ENCODE data around the gene CSF3R. TPM values are rescaled to one million over a fixed set of nuclear protein-coding genes. Genes with fewer than 3 reads are reported as not detected.
A peak's percentile ranks its signal among the peaks of the same experiment; 100 is the strongest.

The CSF3R gene
- polyA plus RNA-seq, 1 of the 3 experiments (the other 2 are of a cell fraction) = not detected

DNA sequence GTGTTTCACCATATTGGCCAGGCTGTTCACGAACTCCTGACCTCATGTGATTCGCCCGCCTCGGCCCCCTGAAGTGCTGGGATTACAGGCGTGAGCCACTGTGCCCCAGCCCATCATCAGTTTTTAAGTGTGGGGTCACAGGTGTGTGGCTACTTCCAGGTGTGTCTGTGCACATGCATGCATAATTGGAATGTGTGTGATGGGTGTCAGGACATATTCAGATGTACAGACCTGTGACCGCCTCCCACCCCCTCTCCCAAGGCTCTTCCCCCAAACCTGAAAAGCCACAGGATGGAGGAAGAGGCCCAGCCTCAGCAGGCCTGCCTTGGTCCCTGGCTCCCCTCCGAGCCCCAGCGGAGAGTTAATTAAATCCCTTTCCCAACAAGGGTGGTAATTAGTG is 37.3 kb upstream of the CSF3R start (continued):
- TF ChIP-seq TCF12 (IDR thresholded peaks at IDR 0.05) (no peak), NRF1 (IDR thresholded peaks at IDR 0.05; ENCODE audit: low read depth, low read length) (no peak), GABPA (IDR thresholded peaks at IDR 0.05; ENCODE audit: low read depth) (no peak), RAD21 (IDR thresholded peaks at IDR 0.05; ENCODE audit: low read length) (no peak), RXRA (IDR thresholded peaks at IDR 0.05; ENCODE audit: borderline replicate concordance, low read depth) (no peak)

DNA sequence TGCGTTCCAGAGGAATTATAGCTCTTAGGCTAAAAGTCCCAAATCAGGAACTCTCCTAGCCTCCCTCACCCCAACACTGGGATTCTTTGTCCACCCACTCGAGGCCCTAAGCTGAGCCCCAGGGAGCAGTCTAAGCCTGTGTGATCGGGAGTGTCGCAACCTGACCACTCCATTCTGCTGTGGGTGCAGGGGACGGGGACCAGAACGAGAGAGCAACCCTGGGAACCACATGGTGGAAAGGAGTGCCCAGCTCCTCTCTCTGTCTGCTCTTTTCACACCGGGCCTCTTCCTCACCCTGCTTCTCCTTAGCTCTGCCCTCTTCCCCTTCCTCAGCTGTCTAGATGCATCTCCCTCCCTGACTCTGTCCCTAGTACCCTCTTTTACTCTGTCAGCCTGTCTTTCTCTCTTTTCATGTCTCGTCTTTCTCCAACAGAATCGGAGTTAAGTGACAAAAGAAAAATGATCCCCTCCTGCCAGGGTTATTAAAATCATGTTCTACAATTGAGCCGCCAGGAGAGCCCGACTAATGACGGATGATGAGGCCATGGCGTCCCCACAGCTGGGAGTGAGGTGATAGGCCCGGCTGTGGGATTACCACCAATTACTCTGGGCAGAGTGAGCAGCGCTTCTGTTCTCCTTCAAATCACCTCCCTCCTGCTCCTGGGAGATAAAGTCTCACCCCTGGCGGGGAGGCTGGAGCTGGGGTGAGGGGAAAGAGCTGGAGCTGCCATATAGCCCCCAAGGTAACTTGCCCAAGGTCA is 34.5 kb upstream of the CSF3R start:
- Histone ChIP-seq H3K79me2 (ENCODE audit: insufficient read depth) (no peaks in the 10 kb centered on the region), H3K4me1 (ENCODE audit: control insufficient read depth in 1 of 2, insufficient read depth in 2 of 2, low read depth in 1 of 2, low read length in 1 of 2) (peaks cover 0 to 3% of the 10 kb centered on the region in 2 experiments; a peak in 1 of 4 replicates), H3K9ac (no peak overlapping the region), H3K9me3 (no peaks in the 10 kb centered on the region), H2AFZ (ENCODE audit: low read depth) (no peak overlapping the region), H3K9me2 (no peaks in the 10 kb centered on the region), H3K36me3 (replicated peaks in 1 of 2; ENCODE audit: control insufficient read depth in 1 of 2, insufficient read depth in 2 of 2, low read length in 1 of 2) (no peaks in the 10 kb centered on the region), H3K27me3 (ENCODE audit: insufficient read depth) (no peaks in the 10 kb centered on the region), H3K4me3 (ENCODE audit: low read depth in 2 of 2, low read length in 1 of 2) (no peak overlapping the region), H4K20me1 (ENCODE audit: insufficient read depth) (no peaks in the 10 kb centered on the region), H3K4me2 (no peak overlapping the region), H3F3A (replicated peaks; ENCODE audit: insufficient read depth) (no peaks in the 10 kb centered on the region), H3K27ac (ENCODE audit: low read depth in 2 of 2, low read length in 1 of 2) (no peak overlapping the region)
- TF ChIP-seq FOSL2 (IDR thresholded peaks at IDR 0.05; ENCODE audit: borderline replicate concordance, low read depth) (no peak), POLR2AphosphoS5 (IDR thresholded peaks at IDR 0.05; ENCODE audit: low read depth, low read length) (no peak)
- TF ChIP-seq, protein P1, sequence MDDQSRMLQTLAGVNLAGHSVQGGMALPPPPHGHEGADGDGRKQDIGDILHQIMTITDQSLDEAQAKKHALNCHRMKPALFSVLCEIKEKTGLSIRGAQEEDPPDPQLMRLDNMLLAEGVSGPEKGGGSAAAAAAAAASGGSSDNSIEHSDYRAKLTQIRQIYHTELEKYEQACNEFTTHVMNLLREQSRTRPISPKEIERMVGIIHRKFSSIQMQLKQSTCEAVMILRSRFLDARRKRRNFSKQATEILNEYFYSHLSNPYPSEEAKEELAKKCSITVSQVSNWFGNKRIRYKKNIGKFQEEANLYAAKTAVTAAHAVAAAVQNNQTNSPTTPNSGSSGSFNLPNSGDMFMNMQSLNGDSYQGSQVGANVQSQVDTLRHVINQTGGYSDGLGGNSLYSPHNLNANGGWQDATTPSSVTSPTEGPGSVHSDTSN (IDR thresholded peaks at IDR 0.05) = no peak
- POLR2A ChIA-PET = interaction anchor here (0.6 kb wide), 1 partner anchor 270 kb away, joined by 3 read pairs; no protein-coding TSS in a partner anchor
- CTCF ChIA-PET = interaction anchor here (0.6 to 5.5 kb wide), 57 partner anchors 9 to 1166 kb away, joined by 3 to 52 read pairs (median 6); partner anchors contain the start of genes CSF3R, MRPS15, OSCP1 and TRAPPC3
- WGBS (ENCODE audit: low lambda C conversion rate) = 65% methylated on average over 14 of the region's 16 CpGs
- DNase-seq = no peak

- no peak overlapping the region for H2AFZ ChIP-seq (ENCODE audit: low read depth)
- ChIA-PET CTCF (interaction anchor here (0.6 to 5.5 kb wide), 84 partner anchors 10 to 1166 kb away, joined by 3 to 52 read pairs (median 5); partner anchors contain the start of genes CSF3R, MRPS15, OSCP1 and TRAPPC3), POLR2A (interaction anchor here (0.6 kb wide), 1 partner anchor 271 kb away, joined by 3 read pairs; no protein-coding TSS in a partner anchor)
- H3K4me2 ChIP-seq = no peak overlapping the region
- H3K4me3 ChIP-seq (ENCODE audit: low read depth in 2 of 2, low read length in 1 of 2) = peak overlapping the region in 1 of 2 experiments; percentile 43; a peak in 1 of 4 replicates
- TF ChIP-seq GATA2 (CRISPR knock-in tag; IDR thresholded peaks at IDR 0.05) = no peak
- TF ChIP-seq RAD21 (IDR thresholded peaks at IDR 0.05; ENCODE audit: low read length) = peak; percentile 93
- TF ChIP-seq, protein P2, sequence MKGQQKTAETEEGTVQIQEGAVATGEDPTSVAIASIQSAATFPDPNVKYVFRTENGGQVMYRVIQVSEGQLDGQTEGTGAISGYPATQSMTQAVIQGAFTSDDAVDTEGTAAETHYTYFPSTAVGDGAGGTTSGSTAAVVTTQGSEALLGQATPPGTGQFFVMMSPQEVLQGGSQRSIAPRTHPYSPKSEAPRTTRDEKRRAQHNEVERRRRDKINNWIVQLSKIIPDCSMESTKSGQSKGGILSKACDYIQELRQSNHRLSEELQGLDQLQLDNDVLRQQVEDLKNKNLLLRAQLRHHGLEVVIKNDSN (IDR thresholded peaks at IDR 0.05; ENCODE audit: borderline replicate concordance, low read depth) = no peak
- TF ChIP-seq SIN3A (IDR thresholded peaks at IDR 0.05; ENCODE audit: borderline replicate concordance, low read depth, low read length) = no peak
- no peak for TF ChIP-seq MAX (IDR thresholded peaks at IDR 0.05; ENCODE audit: low read depth)
- TF ChIP-seq, protein P3, sequence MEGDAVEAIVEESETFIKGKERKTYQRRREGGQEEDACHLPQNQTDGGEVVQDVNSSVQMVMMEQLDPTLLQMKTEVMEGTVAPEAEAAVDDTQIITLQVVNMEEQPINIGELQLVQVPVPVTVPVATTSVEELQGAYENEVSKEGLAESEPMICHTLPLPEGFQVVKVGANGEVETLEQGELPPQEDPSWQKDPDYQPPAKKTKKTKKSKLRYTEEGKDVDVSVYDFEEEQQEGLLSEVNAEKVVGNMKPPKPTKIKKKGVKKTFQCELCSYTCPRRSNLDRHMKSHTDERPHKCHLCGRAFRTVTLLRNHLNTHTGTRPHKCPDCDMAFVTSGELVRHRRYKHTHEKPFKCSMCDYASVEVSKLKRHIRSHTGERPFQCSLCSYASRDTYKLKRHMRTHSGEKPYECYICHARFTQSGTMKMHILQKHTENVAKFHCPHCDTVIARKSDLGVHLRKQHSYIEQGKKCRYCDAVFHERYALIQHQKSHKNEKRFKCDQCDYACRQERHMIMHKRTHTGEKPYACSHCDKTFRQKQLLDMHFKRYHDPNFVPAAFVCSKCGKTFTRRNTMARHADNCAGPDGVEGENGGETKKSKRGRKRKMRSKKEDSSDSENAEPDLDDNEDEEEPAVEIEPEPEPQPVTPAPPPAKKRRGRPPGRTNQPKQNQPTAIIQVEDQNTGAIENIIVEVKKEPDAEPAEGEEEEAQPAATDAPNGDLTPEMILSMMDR (IDR thresholded peaks at IDR 0.05) = peak; percentile 83
- 0 out of 2 replicates have a peak, but pooled peaks have one; percentile 40 for TF ChIP-seq RFX5 (IDR thresholded peaks at IDR 0.05; ENCODE audit: low read length)
- peak; percentile 57 for TF ChIP-seq SMC3 (IDR thresholded peaks at IDR 0.05; ENCODE audit: low read depth, low read length)
- no peak for TF ChIP-seq POLR2AphosphoS5 (IDR thresholded peaks at IDR 0.05; ENCODE audit: low read depth, low read length)
- no peak for TF ChIP-seq FOXJ3 (CRISPR knock-in tag; IDR thresholded peaks at IDR 0.05)
- TF ChIP-seq GABPA (IDR thresholded peaks at IDR 0.05; ENCODE audit: low read depth) = no peak
- H3K9me3 ChIP-seq = no peaks in the 10 kb centered on the region
- no peaks in the 10 kb centered on the region for H3K27me3 ChIP-seq (ENCODE audit: insufficient read depth)
- H3K27ac ChIP-seq (ENCODE audit: low read depth in 2 of 2, low read length in 1 of 2) = no peak overlapping the region
- peaks cover 0 to 3% of the 10 kb centered on the region in 2 experiments; a peak in 1 of 4 replicates for H3K4me1 ChIP-seq (ENCODE audit: control insufficient read depth in 1 of 2, insufficient read depth in 2 of 2, low read depth in 1 of 2, low read length in 1 of 2)
- no peaks in the 10 kb centered on the region for H3F3A ChIP-seq (replicated peaks; ENCODE audit: insufficient read depth)
- no peaks in the 10 kb centered on the region for H3K79me2 ChIP-seq (ENCODE audit: insufficient read depth)
- H4K20me1 ChIP-seq (ENCODE audit: insufficient read depth) = no peaks in the 10 kb centered on the region
- no peak overlapping the region for H3K9ac ChIP-seq
- no peaks in the 10 kb centered on the region for H3K9me2 ChIP-seq
- DNase-seq = peak; percentile 87
- no peaks in the 10 kb centered on the region for H3K36me3 ChIP-seq (replicated peaks in 1 of 2; ENCODE audit: control insufficient read depth in 1 of 2, insufficient read depth in 2 of 2, low read length in 1 of 2)
- 27% methylated on average over 7 of the region's 10 CpGs for WGBS (ENCODE audit: low lambda C conversion rate)
Observed at GRCh38 chr1:36516372-36517010, 33.8 kb upstream of the CSF3R start.
